ENCODE results near the gene TXNDC16. TPM values are rescaled to one million over a fixed set of nuclear protein-coding genes. Genes with fewer than 3 reads are reported as not detected.
"Not testable (repeated sequence)": the region's sequence is repeated elsewhere in the genome, so short reads cannot be mapped to it uniquely, and the experiment has no call there.

Gene TXNDC16
- total RNA-seq, result 10 to 100 TPM; 10.5 to 12.0 TPM

GRCh38 chr14:52552063-52552988 is at the start of gene TXNDC16, which contains the start of gene GPR137C:
TXNDC16 (minus strand) TSS chr14:52552505; CDS start chr14:52543557, 8,948 bp downstream.
GPR137C (plus strand) TSS chr14:52552836; CDS start chr14:52553148, 312 bp downstream.
- H3K9me3 Mint-ChIP-seq, result no peaks in the 10 kb centered on the region
- POLR2A ChIA-PET, result interaction anchor here (0.7 kb wide), 2 partner anchors 26 to 600 kb away, joined by 3 read pairs; no protein-coding TSS in a partner anchor
- H3K4me3 Mint-ChIP-seq, result peak within 1 kb of the TSS; percentile 90
- peak; percentile 100 for DNase-seq
- H3K4me1 Mint-ChIP-seq, result peaks cover 35% of the 10 kb centered on the region
- H3K36me3 Mint-ChIP-seq (ENCODE audit: low read depth), result peaks cover 7% of the 10 kb centered on the region
- peaks cover 21% of the 10 kb centered on the region for H3K27me3 Mint-ChIP-seq
- CTCF ChIA-PET, result interaction anchor here (0.6 to 1.6 kb wide), 5 partner anchors 9 to 147 kb away, joined by 3 to 5 read pairs (median 3); no protein-coding TSS in a partner anchor
- peak within 1 kb of the TSS; percentile 93 for H3K27ac Mint-ChIP-seq

DNA sequence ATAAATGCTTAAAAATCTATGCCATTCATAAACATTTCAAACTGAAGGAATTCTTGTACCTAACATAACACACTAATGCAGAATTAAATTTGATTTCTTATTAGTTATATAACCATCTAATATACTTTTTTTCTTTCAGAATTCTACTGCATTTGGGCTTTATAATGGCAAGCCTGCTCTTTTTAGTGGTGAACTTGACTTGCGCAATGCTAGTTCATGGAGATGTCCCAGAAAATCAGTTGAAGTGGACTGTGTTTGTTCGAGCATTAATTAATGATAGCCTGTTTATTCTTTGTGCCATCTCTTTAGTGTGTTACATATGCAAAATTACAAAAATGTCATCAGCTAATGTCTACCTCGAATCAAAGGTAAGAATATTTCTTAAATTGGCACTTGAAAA is 47.7 kb upstream of the TXNDC16 start:
- H3K27ac Mint-ChIP-seq, result no peak overlapping the region
- POLR2A ChIA-PET, result no interaction called here
- H3K27me3 Mint-ChIP-seq, result peaks cover 16% of the 10 kb centered on the region
- H3K4me3 Mint-ChIP-seq, result no peak overlapping the region
- H3K9me3 Mint-ChIP-seq, result peaks cover 6% of the 10 kb centered on the region
- CTCF ChIA-PET, result interaction anchor here (1.4 kb wide), 1 partner anchor 10 kb away, joined by 3 read pairs; no protein-coding TSS in a partner anchor
- DNase-seq, result no peak
- H3K36me3 Mint-ChIP-seq (ENCODE audit: low read depth), result no peaks in the 10 kb centered on the region
- peaks cover 3% of the 10 kb centered on the region for H3K4me1 Mint-ChIP-seq

- Mint-ChIP-seq H3K9me3 (peaks cover 3% of the 10 kb centered on the region), H3K36me3 (ENCODE audit: low read depth) (no peaks in the 10 kb centered on the region), H3K4me1 (peaks cover 3% of the 10 kb centered on the region), H3K27ac (no peak overlapping the region), H3K4me3 (no peak overlapping the region), H3K27me3 (peaks cover 10% of the 10 kb centered on the region)
- no peak for DNase-seq
- POLR2A ChIA-PET, result no interaction called here
- CTCF ChIA-PET, result interaction anchor here (1.4 kb wide), 1 partner anchor 8 kb away, joined by 3 read pairs; no protein-coding TSS in a partner anchor
Measured at GRCh38 chr14:52598568-52598967, 46.3 kb upstream of the TXNDC16 start.

DNA sequence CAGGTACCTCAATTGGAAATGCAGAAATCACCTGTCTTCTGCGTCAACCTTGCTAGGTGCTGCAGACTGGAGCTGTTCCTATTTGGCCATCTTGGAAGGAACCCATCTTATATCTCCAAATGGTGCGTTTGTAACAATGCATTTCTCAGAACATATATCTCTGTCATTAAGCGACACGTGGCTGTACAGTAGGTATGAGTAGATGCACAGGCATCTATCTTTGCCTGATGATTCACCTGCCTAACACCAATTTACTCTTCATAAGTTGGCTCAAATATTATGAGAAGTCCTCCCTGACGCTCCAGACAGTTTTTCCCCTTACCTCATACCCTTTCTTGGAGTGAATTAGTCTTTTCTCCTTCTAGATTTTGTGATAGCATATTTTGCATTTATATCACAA is 44.6 kb upstream of the TXNDC16 start:
- Mint-ChIP-seq H3K27me3 (peaks cover 7% of the 10 kb centered on the region), H3K36me3 (ENCODE audit: low read depth) (no peaks in the 10 kb centered on the region), H3K9me3 (peaks cover 3% of the 10 kb centered on the region), H3K4me1 (no peaks in the 10 kb centered on the region), H3K4me3 (no peak overlapping the region), H3K27ac (no peak overlapping the region)
- CTCF ChIA-PET, result no interaction called here
- POLR2A ChIA-PET, result no interaction called here
- DNase-seq, result no peak

DNA sequence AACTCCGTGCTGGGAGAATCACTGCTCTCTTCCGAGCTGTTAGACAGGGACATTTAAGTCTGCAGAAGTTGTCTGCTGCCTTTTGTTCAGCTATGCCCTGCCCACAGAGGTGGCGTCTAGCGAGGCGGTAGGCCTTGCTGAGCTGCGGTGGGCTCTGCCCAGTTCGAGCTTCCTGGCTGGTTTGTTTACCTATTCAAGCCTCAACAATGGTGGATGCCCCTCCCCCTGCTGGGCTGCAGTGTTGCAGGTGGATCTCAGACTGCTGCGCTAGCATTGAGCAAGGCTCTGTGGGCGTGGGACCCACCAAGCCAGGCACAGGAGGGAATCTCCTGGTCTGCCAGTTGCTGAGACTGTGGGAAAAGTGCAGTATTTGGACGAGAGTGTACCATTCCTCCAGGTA is 44.0 kb upstream of the TXNDC16 start:
- ChIA-PET CTCF (no interaction called here), POLR2A (no interaction called here)
- Mint-ChIP-seq H3K4me1 (no peaks in the 10 kb centered on the region), H3K27me3 (peaks cover 7% of the 10 kb centered on the region), H3K4me3 (no peak overlapping the region), H3K9me3 (peaks cover 3% of the 10 kb centered on the region), H3K27ac (no peak overlapping the region), H3K36me3 (ENCODE audit: low read depth) (no peaks in the 10 kb centered on the region)
- no peak for DNase-seq

DNA sequence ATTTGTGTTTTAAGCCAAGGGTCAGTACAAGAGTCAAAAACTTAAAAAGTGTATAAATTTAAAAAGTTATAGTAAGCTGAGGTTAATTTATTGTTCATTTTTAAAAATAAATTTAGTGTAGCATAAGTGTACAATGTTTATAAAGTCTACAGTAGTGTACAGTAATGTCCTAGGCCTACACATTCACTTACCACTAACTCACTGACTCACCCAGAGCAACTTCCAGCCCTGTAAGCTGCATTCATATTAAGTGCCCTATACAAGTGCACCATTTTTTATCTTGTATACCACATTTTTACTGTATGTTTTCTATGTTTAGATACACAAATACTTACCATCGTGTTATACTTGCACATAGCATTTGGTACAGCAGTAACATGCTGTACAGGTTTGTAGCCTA is 38.0 kb upstream of the TXNDC16 start:
- H3K4me3 Mint-ChIP-seq, result no peak overlapping the region
- H3K4me1 Mint-ChIP-seq, result no peaks in the 10 kb centered on the region
- peaks cover 5% of the 10 kb centered on the region for H3K27me3 Mint-ChIP-seq
- no peaks in the 10 kb centered on the region for H3K9me3 Mint-ChIP-seq
- DNase-seq, result no peak
- no peaks in the 10 kb centered on the region for H3K36me3 Mint-ChIP-seq (ENCODE audit: low read depth)
- H3K27ac Mint-ChIP-seq, result no peak overlapping the region
- ChIA-PET CTCF (interaction anchor here (1.3 kb wide), 1 partner anchor 9 kb away, joined by 3 read pairs; no protein-coding TSS in a partner anchor), POLR2A (no interaction called here)

GRCh38 chr14:52589646-52590045 is 37.3 kb upstream of the TXNDC16 start:
- Mint-ChIP-seq H3K9me3 (no peaks in the 10 kb centered on the region), H3K36me3 (ENCODE audit: low read depth) (no peaks in the 10 kb centered on the region), H3K27me3 (peaks cover 5% of the 10 kb centered on the region), H3K4me1 (no peaks in the 10 kb centered on the region), H3K27ac (no peak overlapping the region), H3K4me3 (no peak overlapping the region)
- ChIA-PET POLR2A (no interaction called here), CTCF (interaction anchor here (1.3 kb wide), 1 partner anchor 10 kb away, joined by 3 read pairs; no protein-coding TSS in a partner anchor)
- DNase-seq, result no peak

DNA sequence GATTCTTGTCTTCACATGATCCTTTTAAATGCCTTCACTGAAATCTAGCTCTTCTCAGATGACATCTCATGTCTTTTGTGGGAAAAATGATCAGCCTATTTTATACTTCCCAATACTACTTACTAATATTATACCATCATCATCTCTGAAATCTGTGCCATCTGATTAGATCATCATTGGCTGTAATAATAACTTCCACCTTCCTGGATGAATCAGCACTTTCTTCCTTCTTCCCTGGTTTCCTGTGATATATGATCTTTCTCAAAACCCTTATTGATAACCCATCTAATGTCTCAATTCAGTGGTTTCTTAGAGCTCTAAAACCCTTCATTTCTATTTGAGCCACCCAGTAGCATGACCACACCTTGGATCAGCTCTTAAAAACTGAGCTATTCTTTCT is 31.2 kb upstream of the TXNDC16 start:
- Mint-ChIP-seq H3K27ac (no peak overlapping the region), H3K4me3 (no peak overlapping the region), H3K4me1 (no peaks in the 10 kb centered on the region), H3K9me3 (no peaks in the 10 kb centered on the region), H3K27me3 (peaks cover 6% of the 10 kb centered on the region), H3K36me3 (ENCODE audit: low read depth) (no peaks in the 10 kb centered on the region)
- CTCF ChIA-PET, result interaction anchor here (0.6 kb wide), 1 partner anchor 639 kb away, joined by 5 read pairs; no protein-coding TSS in a partner anchor
- POLR2A ChIA-PET, result no interaction called here
- no peak for DNase-seq

GRCh38 chr14:52575858-52576257 is 23.6 kb upstream of the TXNDC16 start:
- peaks cover 19% of the 10 kb centered on the region for H3K9me3 Mint-ChIP-seq
- ChIA-PET POLR2A (no interaction called here), CTCF (no interaction called here)

DNA sequence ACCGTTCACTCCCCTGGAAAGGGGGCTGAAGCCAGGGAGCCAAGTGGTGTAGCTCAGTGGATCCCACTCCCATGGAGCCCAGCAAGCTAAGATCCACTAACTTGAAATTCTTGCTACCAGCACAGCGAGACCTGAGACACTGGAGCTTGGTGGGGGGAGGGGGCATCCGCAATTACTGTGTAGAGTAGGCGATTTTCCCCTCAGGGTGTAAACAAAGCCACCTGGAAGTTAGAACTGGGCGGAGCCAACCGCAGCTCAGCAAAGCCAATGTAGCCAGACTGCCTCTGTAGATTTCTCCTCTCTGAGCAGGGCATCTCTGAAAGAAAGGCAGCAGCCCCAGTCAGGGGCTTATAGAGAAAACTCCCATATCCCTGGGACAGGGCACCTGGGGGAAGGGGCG is 16.1 kb upstream of the TXNDC16 start:
- DNase-seq; H3K4me1 Mint-ChIP-seq; H3K4me3 Mint-ChIP-seq; H3K27ac Mint-ChIP-seq; H3K36me3 Mint-ChIP-seq (ENCODE audit: low read depth); POLR2A ChIA-PET: not testable (repeated sequence)
- peaks cover 22% of the 10 kb centered on the region for H3K27me3 Mint-ChIP-seq
- CTCF ChIA-PET, result interaction anchor here (1.4 to 3.0 kb wide), 2 partner anchors 14 to 16 kb away, joined by 5 to 11 read pairs; partner anchors contain the start of genes GPR137C and TXNDC16
- H3K9me3 Mint-ChIP-seq, result peaks cover 21% of the 10 kb centered on the region

More at GRCh38 chr14:52575858-52576257, 23.6 kb upstream of the TXNDC16 start:
- DNase-seq, result no peak
- Mint-ChIP-seq H3K4me3 (no peak overlapping the region), H3K4me1 (no peaks in the 10 kb centered on the region), H3K27me3 (peaks cover 12% of the 10 kb centered on the region), H3K36me3 (ENCODE audit: low read depth) (peaks cover 7% of the 10 kb centered on the region), H3K27ac (no peak overlapping the region)

GRCh38 chr14:52563120-52563519 is 10.8 kb upstream of the TXNDC16 start:
- no peak for DNase-seq

DNA sequence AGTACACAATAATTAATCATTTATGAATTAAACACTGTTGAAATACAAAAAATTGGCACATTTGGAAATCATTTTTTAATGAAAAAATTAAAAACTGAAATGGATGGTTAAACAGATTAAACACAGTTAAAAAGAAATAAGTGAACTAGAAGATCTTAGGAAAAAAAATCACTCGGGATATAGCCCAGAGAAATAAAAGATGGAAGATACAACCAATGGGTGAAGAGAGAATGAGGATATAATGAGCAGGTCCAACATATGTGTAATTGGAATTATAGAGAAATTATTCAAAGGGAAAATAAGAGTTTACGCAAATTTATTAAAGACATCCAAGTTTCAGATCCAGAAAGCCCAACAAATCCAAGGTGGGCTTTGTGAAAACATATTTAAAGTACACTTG is 6.4 kb upstream of the TXNDC16 start:
- ChIA-PET POLR2A (no interaction called here), CTCF (no interaction called here)
- Mint-ChIP-seq H3K27me3 (peaks cover 48% of the 10 kb centered on the region), H3K4me3 (no peak overlapping the region), H3K4me1 (peaks cover 11% of the 10 kb centered on the region), H3K36me3 (ENCODE audit: low read depth) (no peaks in the 10 kb centered on the region), H3K27ac (no peak overlapping the region), H3K9me3 (no peaks in the 10 kb centered on the region)
- no peak for DNase-seq

More at GRCh38 chr14:52563120-52563519, 10.8 kb upstream of the TXNDC16 start:
- Mint-ChIP-seq H3K9me3 (no peaks in the 10 kb centered on the region), H3K36me3 (ENCODE audit: low read depth) (no peaks in the 10 kb centered on the region), H3K4me1 (no peaks in the 10 kb centered on the region), H3K27ac (no peak overlapping the region), H3K4me3 (no peak overlapping the region), H3K27me3 (peaks cover 30% of the 10 kb centered on the region)
- CTCF ChIA-PET, result no interaction called here
- POLR2A ChIA-PET, result no interaction called here

Measured in activated CD4-positive, alpha-beta T cell treated with anti-CD3 and anti-CD28 coated beads, Interleukin-2, amount 10 ng/mL, durations not matched to agents 7 days and 5 days (primary cell).